Endothelial cell of umbilical vein (primary cell): ENCODE data around the gene UBE2Q1. TPM values are rescaled to one million over a fixed set of nuclear protein-coding genes. Genes with fewer than 3 reads are reported as not detected.

ENCODE experiments used
- BruUV-seq: library from RNA; stranded (reverse); fragments of 400-500 nt; replicated peaks from 2 replicates; lab custom pipeline; 2021; lab: Mats Ljungman, UMichigan
- CTCF ChIA-PET: fragments of 300-600, 350-600 bp; sonication (Branson Sonifier 250); formaldehyde crosslinking; loops from one replicate; lab custom pipeline; 2021; ENCODE audit warnings: antibody characterized with exemption, inconsistent platforms; lab: Charles Lee
- POLR2A ChIA-PET: fragments of 300-600, 350-600 bp; sonication (Branson Sonifier 250); formaldehyde crosslinking; loops from one replicate; lab custom pipeline; 2021; ENCODE audit warnings: antibody characterized with exemption, inconsistent platforms; lab: Charles Lee
- DNase-seq: peaks from one replicate; pipeline ENCODE4 v3.0.0-alpha.2; 2011; ENCODE audit warnings: low read depth, low spot score
- FAIRE-seq: peaks from 2 replicates; lab custom pipeline; 2011; peaks lifted over from hg19 to GRCh38; lab: Jason Lieb, UNC
- H2AFZ ChIP-seq: 2 replicates; pipeline ENCODE4 v1.6.0; 2012; ENCODE audit warnings: low read depth, low read length, control low read depth, inconsistent platforms
- H3K27ac ChIP-seq: 2 replicates; pipeline ENCODE4 v1.5.1; 2011; ENCODE audit warnings: low read depth, mild to moderate bottlenecking, control low read depth, low read length, moderate library complexity; ENCODE audit not compliant: insufficient read depth
- H3K27me3 ChIP-seq, 2 experiments: 2 replicates each; pipeline versions ENCODE4 v1.6.0 to v1.6.1; 2011; ENCODE audit warnings: low read length in 2 of 2, mixed read lengths in 1 of 2; ENCODE audit not compliant: control insufficient read depth in 2 of 2, insufficient read depth in 2 of 2
- H3K36me3 ChIP-seq, 2 experiments: 2 replicates in 1 of 2; 3 replicates in 1 of 2; pipeline ENCODE4 v1.5.1; 2011; ENCODE audit warnings: low read length in 2 of 2, mild to moderate bottlenecking in 1 of 2, moderate library complexity in 1 of 2; ENCODE audit not compliant: control insufficient read depth in 2 of 2, insufficient read depth in 2 of 2; ENCODE audit errors: extremely low read depth in 1 of 2
- H3K4me1 ChIP-seq: 3 replicates; pipeline ENCODE4 v1.5.1; 2011; ENCODE audit warnings: mild to moderate bottlenecking, low read length; ENCODE audit not compliant: control insufficient read depth, insufficient read depth; ENCODE audit errors: extremely low read depth
- H3K4me2 ChIP-seq: 2 replicates; pipeline ENCODE4 v1.6.1; 2011; ENCODE audit warnings: low read length, control low read depth, mixed read lengths; ENCODE audit not compliant: insufficient read depth
- H3K4me3 ChIP-seq, 3 experiments: fragments of 200-600 bp in 1 of 3; sonication (generic), shearing (Covaris generic) in 1 of 3; replicated peaks in 1 of 3; 2 replicates each; pipeline ENCODE4 v1.5.1; 2011 to 2016; ENCODE audit warnings: control low read depth in 3 of 3, low read length in 3 of 3, mild to moderate bottlenecking in 2 of 3, inconsistent platforms in 1 of 3, low read depth in 1 of 3, moderate library complexity in 1 of 3; ENCODE audit not compliant: insufficient read depth in 1 of 3
- H3K79me2 ChIP-seq: 2 replicates; pipeline ENCODE4 v1.6.0; 2012; ENCODE audit warnings: low read length, inconsistent platforms; ENCODE audit not compliant: control insufficient read depth, insufficient read depth
- H3K9ac ChIP-seq: replicated peaks from 2 replicates; pipeline ENCODE3; 2011; ENCODE audit warnings: low read length, control low read depth; ENCODE audit not compliant: insufficient read depth; ENCODE audit errors: extremely low read depth
- H3K9me1 ChIP-seq: replicated peaks from 3 replicates; pipeline ENCODE4 v1.6.0; 2011; ENCODE audit warnings: mild to moderate bottlenecking, low read length; ENCODE audit not compliant: control insufficient read depth, insufficient read depth; ENCODE audit errors: extremely low read depth
- H3K9me3 ChIP-seq: replicated peaks from 2 replicates; pipeline ENCODE4 v1.5.1; 2012; ENCODE audit warnings: low read length, inconsistent platforms; ENCODE audit not compliant: control insufficient read depth, insufficient read depth
- H4K20me1 ChIP-seq: replicated peaks from 2 replicates; pipeline ENCODE3; 2011; ENCODE audit warnings: mild to moderate bottlenecking, low read length; ENCODE audit not compliant: control insufficient read depth, insufficient read depth; ENCODE audit errors: extremely low read depth
- EZH2 ChIP-seq: IDR thresholded peaks from 2 replicates; pipeline ENCODE4 v1.6.1; 2012; ENCODE audit warnings: borderline replicate concordance, low read depth, mild to moderate bottlenecking, moderate library complexity, low read length, inconsistent platforms; ENCODE audit not compliant: severe bottlenecking
- FOS ChIP-seq: IDR thresholded peaks from 2 replicates; pipeline ENCODE4 v1.6.1; 2011; ENCODE audit warnings: mild to moderate bottlenecking, low read length, moderate library complexity, borderline replicate concordance; ENCODE audit not compliant: insufficient read depth
- GATA2 ChIP-seq: IDR thresholded peaks from 2 replicates; pipeline ENCODE4 v1.7.0; 2011; ENCODE audit warnings: low read depth, mild to moderate bottlenecking, moderate library complexity, mixed read lengths, low read length; ENCODE audit not compliant: insufficient read length, insufficient read depth
- JUN ChIP-seq: IDR thresholded peaks from 2 replicates; pipeline ENCODE4 v1.6.1; 2011; ENCODE audit warnings: borderline replicate concordance, low read depth; ENCODE audit not compliant: insufficient read length, insufficient read depth
- MYC ChIP-seq: IDR thresholded peaks from one replicate; pipeline ENCODE4 v1.6.1; 2011; ENCODE audit warnings: mild to moderate bottlenecking, low read depth, low read length
- POLR2A ChIP-seq: IDR thresholded peaks from 2 replicates; pipeline ENCODE4 v1.6.1; 2012; ENCODE audit warnings: low read depth, mild to moderate bottlenecking, control low read depth, low read length
- POLR2AphosphoS5 ChIP-seq: IDR thresholded peaks from 2 replicates; pipeline ENCODE4 v1.6.1; 2012; ENCODE audit warnings: low read depth, mild to moderate bottlenecking, control low read depth, low read length, moderate library complexity; ENCODE audit not compliant: insufficient read depth
- dilution Hi-C: fragments of 300-500 bp; cut with MboI; formaldehyde crosslinking; loops from one replicate; pipeline ENCODE4 v1.15.0; 2019; ENCODE audit warnings: low sequenced_read_pairs; ENCODE audit not compliant: extremely low pct_ligation_motif_present
- intact Hi-C: fragments of 100-400 bp; cut with micrococcal nuclease; formaldehyde crosslinking; loops from one replicate; pipeline ENCODE4 v1.10.0; 2022
- polyA plus RNA-seq, 4 experiments: library from polyadenylated mRNA; depleted of rRNA in 3 of 4; stranded (reverse) in 3 of 4; unstranded in 1 of 4; fragments of >200 nt; gene quantifications; 2 replicates each; pipeline versions ENCODE4 v1.2.1 to v1.2.3, GENCODE V29; 2011 to 2012; ENCODE audit warnings: missing spikeins in 1 of 4
- total RNA-seq: library from RNA; stranded (reverse); gene quantifications from 2 replicates; pipeline ENCODE4 v1.2.3, GENCODE V29; 2021
- TF ChIP-seq, protein P1 (sequence below), 2 donors: IDR thresholded peaks; 1 replicate in 1 of 2; 2 replicates in 1 of 2; pipeline ENCODE4 v1.5.1; 2011; ENCODE audit warnings: low read length in 2 of 2, mild to moderate bottlenecking in 2 of 2, moderate library complexity in 2 of 2, control low read depth in 1 of 2, inconsistent platforms in 1 of 2, low read depth in 1 of 2; ENCODE audit not compliant: insufficient read depth in 1 of 2; ENCODE audit errors: extremely low read depth in 1 of 2
- TF ChIP-seq, protein P2 (sequence below): IDR thresholded peaks from 2 replicates; pipeline ENCODE4 v1.6.1; 2011; ENCODE audit not compliant: insufficient read depth, insufficient read length

UBE2Q1 gene
- total and polyA plus RNA-seq, 2 donors (not counting 3 experiments of a cell fraction or from before 2014, with no cell fraction given): 16.5 to 85.4 TPM

DNA sequence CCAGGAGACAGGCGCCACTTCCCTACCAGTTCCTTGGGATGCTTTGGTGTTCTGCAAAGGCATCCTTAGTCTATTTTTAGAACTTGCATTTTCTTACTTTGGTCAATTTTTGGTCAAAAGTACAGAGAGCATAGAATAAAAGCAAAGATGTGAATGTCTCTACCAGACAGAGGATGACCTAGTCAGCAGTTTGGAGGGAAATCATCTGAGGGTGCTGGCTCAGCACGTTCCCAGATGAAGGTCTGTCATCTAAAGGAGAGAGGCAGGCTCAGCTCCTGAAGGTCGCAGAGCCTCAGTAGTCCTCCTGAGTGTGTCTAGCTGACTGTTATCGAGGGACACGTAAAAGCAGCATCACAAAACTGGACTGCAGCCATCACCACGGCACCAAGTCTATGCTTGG, 24.4 kb upstream of the UBE2Q1 start:
- DNase-seq (no peak), FAIRE-seq (no peak)
- TF ChIP-seq, protein P1, sequence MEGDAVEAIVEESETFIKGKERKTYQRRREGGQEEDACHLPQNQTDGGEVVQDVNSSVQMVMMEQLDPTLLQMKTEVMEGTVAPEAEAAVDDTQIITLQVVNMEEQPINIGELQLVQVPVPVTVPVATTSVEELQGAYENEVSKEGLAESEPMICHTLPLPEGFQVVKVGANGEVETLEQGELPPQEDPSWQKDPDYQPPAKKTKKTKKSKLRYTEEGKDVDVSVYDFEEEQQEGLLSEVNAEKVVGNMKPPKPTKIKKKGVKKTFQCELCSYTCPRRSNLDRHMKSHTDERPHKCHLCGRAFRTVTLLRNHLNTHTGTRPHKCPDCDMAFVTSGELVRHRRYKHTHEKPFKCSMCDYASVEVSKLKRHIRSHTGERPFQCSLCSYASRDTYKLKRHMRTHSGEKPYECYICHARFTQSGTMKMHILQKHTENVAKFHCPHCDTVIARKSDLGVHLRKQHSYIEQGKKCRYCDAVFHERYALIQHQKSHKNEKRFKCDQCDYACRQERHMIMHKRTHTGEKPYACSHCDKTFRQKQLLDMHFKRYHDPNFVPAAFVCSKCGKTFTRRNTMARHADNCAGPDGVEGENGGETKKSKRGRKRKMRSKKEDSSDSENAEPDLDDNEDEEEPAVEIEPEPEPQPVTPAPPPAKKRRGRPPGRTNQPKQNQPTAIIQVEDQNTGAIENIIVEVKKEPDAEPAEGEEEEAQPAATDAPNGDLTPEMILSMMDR (IDR thresholded peaks at IDR 0.05; ENCODE audit: extremely low read depth in 1 of 2, insufficient read depth in 1 of 2, low read depth in 1 of 2, low read length in 2 of 2): no peak
- TF ChIP-seq JUN: no peak
- TF ChIP-seq EZH2: no peak
- no peak for TF ChIP-seq MYC
- TF ChIP-seq, protein P2, sequence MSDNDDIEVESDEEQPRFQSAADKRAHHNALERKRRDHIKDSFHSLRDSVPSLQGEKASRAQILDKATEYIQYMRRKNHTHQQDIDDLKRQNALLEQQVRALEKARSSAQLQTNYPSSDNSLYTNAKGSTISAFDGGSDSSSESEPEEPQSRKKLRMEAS: no peak
- TF ChIP-seq FOS: no peak
- TF ChIP-seq GATA2: no peak
- no peak for TF ChIP-seq POLR2AphosphoS5
- no peak for TF ChIP-seq POLR2A
- intact Hi-C loops (no loop called here), dilution Hi-C loops (no loop called here)
- no peaks in the 10 kb centered on the region for H3K9me3 ChIP-seq
- H3K27ac ChIP-seq: peak overlapping the region; percentile 58
- peaks cover 2% of the 10 kb centered on the region for H4K20me1 ChIP-seq
- no peaks in the 10 kb centered on the region for H3K9me1 ChIP-seq
- POLR2A ChIA-PET: no interaction called here
- no peak overlapping the region for H3K4me2 ChIP-seq
- CTCF ChIA-PET: no interaction called here
- H3K36me3 ChIP-seq: peaks cover 29 to 61% of the 10 kb centered on the region in 2 experiments
- H3K4me3 ChIP-seq: no peak overlapping the region
- H3K79me2 ChIP-seq: no peaks in the 10 kb centered on the region
- BruUV-seq: no TSS peak
- no peak overlapping the region for H3K9ac ChIP-seq
- no peak overlapping the region for H2AFZ ChIP-seq
- H3K27me3 ChIP-seq: no peaks in the 10 kb centered on the region
- peaks cover 28% of the 10 kb centered on the region for H3K4me1 ChIP-seq
